HG02970 (cell line): ENCODE data around the gene TUBB2B.

ENCODE experiments used
- ATAC-seq: cut with Tn5 transposase; IDR thresholded peaks from one replicate; pipeline ENCODE4 v1.9.1; 2021; ENCODE audit warnings: mild to moderate bottlenecking, moderate library complexity, moderate number of reproducible peaks; ENCODE audit not compliant: unreplicated experiment, low FRiP score

Gene TUBB2B

DNA sequence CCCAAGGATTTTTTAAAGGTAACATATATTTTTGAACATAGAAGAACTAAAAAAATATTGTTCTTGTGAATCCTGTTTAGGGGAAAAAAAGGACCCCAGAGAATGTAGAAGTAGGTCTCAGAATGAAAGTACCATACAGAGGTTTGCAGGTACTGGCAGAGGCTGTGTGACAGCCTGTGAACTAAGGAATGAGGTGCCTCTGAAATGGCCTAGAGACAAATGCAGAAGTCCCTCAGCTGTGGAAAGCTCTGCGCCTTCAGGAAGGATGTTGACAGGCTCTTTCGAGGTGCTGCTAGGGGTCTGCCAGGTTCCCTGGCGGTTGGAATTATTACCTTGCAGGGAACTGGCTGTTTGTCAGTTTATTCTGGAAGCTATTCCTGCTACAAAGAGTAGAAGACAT, 8.6 kb upstream of the TUBB2B start:
- no peak for ATAC-seq

GRCh38 chr6:3235486-3235885, 8.0 kb upstream of the TUBB2B start:
- ATAC-seq, result no peak

DNA sequence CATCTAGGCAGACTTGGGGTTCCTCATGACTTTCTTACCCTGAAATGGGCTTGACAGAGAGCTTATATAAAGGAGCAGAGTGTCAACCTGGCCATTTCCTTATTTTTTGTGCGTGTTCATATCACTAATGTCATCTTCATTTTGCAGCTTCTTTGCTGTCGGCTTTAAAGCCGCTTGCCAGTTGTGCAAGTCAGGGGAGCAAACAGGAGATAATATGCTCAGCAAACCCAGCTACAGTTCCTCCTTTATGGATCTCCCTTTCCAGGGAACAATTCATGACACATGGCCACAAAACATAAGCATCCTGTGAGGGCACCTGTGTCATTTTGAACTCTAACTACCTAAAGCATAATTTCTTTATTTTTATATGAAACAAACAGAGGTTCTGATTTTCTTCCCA, 6.5 kb upstream of the TUBB2B start:
- ATAC-seq, result no peak

GRCh38 chr6:3233321-3233720, 5.9 kb upstream of the TUBB2B start:
- ATAC-seq, result no peak

DNA sequence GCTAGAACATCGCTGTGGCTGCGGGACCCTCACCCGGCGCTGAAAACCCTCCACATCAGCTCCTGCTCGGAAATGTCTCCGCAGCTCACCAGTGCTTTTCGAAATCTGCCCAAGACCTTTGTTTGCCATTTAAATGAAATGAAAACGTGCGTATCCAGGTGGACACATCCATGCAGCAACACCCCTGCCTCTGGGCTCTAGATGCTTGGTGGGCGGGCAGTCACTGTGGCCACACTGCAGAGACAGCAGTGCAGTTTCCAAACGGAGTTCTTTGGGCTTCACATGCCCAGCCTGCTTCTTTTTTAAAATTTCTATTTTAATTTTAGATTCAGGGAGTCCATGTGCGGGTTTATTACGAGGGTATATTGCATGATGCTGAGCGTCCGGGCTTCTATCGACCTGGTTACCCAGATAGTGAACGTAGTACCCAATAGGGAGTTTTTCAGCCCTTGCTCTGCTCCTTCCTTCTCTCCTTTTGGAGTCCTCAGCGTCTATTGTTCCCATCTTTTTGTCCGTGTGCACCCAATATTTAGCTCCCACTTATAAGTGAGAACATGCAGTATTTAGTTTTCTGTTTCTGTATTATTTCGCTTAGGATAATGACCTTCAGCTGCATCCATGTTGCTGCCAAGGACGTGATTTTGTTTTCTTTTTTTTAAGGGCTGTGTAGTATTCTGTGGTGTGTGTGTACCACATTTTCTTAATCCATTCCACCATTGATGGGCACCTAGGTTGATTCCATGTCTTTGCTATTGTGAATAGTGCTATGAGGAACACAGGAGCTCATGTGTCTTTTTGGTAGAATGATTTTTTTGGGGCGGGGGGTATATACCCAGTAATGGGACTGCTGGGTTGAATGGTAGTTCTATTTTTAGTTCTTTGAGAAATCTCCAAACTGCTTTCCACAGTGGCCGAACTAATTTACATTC, 4.8 kb upstream of the TUBB2B start:
- ATAC-seq, result no peak

- ATAC-seq, result no peak
Observed at GRCh38 chr6:3231247-3232016, 4.0 kb upstream of the TUBB2B start.

DNA sequence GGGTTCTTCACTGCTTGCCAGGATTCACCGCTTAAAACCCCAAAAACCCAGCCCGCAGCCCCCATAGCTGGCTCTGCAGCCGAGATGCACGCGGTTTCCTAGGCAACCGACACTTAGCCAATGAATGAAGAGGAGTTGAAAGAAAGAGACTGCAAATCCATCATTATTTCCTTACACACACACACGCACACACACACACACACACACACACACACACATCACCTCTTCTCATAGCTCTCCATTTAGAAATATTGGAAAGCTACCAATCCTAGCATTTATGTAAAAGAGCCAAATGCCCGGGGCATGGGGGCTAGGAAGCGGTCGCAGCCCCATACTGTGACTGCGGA, 3.4 kb upstream of the TUBB2B start:
- ATAC-seq, result no peak

DNA sequence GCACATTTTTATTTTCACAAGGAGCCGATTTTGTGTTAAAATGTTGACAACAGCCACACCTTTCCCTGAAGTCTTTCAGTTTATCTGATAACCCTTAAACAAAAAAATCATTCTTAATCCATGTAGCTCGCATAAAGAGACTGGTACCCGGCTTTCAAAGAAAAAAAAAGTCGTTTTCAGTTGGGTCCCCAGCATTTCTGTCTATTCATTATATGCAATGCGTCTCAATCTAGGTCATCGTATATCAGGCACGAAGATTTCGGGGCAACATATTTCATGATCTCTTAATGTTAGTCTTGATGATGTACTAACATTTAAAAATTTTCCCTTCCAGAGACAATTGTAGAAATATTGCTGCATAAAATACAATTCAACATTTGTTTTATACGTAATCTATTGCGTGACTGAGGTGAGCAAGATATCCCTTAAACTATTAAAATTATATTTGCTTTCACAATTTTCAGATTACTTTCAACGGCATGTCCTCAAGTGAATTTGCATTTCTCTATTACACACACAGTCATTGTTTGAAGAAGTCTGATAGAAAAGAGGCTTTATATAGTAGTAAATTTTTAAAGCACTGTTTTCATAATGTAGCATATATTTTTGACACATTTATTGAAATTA, 2.9 kb upstream of the TUBB2B start:
- ATAC-seq, result no peak

- ATAC-seq, result no peak
Observed at GRCh38 chr6:3229566-3230178, 2.2 kb upstream of the TUBB2B start.

DNA sequence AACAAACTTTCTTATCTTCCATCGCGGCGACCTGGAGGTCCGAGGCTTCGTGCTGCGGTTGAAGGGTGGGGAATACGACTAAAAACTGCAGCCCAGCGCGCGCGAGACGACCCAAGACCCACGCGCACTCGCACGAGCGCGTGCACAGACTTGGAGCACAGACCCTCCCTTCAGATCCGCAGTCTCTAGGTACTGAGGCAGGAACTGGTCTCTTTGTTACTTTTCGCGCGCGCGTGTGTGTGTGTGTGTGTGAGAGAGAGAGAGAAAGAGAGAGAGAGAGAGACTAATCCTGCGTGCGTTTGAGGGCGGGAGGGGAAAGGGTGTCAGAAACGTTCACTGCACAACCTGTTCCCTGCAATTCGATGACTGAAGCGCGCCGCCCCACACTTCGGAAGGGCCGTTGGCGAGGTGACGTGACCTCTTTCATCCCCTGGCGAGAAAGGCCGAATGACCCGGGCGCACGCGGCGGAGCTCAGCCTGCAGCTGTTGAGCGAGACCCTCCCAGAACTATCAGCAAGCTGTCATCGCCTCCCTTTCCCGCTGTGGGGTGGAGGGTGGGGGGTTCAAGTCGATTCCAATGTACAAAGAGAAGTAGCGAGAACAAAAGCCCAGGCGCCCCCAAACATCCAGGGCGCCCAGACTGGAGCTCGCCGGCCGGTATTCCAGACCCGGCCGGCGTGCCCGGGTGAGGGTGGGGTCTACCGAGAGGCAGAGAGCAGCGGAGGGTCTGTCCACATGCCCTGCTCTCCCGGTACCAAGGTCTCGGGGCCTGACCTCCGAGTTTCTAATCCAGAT, 1.5 kb upstream of the TUBB2B start:
- ATAC-seq, result no peak

DNA sequence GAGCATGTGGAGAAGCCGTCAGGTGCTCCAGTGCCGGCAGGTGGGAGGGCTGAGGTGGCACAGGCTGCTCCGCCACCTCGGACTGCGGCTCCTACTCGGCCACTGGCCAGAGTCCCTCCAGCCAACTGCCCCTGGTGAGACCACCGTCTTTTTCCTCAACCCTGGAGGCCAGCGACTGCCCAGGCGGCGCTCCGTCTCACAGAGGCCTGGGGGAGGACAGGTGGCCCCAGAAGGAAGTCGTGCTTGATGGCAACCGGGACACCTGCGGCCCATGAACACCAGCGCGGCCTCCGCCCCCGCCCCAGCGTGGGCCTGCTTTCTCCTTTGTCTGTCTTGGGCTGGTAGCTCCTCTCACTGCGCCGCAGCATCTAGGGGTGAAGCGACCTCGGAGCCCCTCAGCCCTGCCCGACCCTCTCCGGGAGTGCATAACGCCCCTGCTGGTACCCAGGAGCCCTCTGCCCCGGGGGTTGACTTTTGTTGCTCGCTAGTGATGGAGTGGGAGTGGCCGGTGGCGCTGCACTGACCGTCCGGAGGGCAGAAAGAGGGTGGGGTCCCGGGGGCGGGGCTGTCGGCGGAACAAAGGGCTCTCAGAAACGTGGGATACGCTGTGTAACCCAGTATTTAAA, 706 bp upstream of the TUBB2B start:
- no peak for ATAC-seq

GRCh38 chr6:3226481-3227362, 731 bp downstream of the TUBB2B start:
- no peak for ATAC-seq

DNA sequence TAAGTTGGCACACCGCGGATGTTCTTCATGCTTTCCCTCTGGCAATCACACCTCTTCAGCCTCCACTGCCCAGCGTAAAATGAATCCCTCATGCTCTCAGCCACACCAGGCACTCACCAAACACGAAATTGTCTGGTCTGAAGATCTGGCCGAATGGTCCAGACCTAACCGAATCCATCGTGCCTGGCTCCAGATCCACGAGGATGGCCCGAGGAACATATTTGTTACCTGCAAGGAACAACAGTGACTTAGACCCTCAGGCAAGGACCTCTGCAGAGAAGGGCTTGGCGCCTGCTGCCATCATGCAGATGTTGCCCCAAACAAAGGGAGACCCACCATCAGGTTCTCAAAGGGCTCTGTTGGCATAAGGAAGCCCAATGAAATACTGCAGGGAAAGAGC, 1.4 kb downstream of the TUBB2B start:
- ATAC-seq, result no peak

GRCh38 chr6:3222506-3223038, 4.9 kb downstream of the TUBB2B start:
- ATAC-seq, result no peak

- no peak for ATAC-seq
Observed at GRCh38 chr6:3221578-3221977, 5.9 kb downstream of the TUBB2B start.

DNA sequence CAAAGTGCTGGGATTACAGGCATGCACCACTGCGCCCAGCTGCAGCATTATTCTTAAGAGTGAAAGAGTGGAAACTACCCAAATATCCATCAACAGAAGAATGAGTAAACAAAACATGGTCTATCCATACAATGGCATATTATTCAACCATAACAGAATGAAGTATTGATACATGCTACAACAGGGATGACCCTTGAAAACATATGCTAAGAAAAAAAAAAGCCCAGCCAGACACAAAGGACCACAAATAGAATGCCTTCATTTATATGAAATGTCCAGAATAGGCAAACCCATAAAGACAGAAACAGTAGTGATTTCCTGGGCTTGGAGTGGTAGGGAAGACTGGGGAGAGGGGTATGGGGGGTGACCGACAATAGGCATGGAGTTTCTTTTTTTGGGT, 7.1 kb downstream of the TUBB2B start:
- ATAC-seq, result no peak

GRCh38 chr6:3218266-3218665, 9.2 kb downstream of the TUBB2B start:
- ATAC-seq, result no peak

GRCh38 chr6:3217286-3217685, 10.2 kb downstream of the TUBB2B start:
- ATAC-seq, result no peak
